Activated CD8-positive, alpha-beta T cell treated with anti-CD3 and anti-CD28 coated beads, Interleukin-2, amount 10 ng/mL, durations not matched to agents 7 days and 5 days (primary cell): ENCODE measurements around the gene YIF1B. TPM values are rescaled to one million over a fixed set of nuclear protein-coding genes. Genes with fewer than 3 reads are reported as not detected.
"Not testable (repeated sequence)": the region's sequence is repeated elsewhere in the genome, so short reads cannot be mapped to it uniquely, and the experiment has no call there.

Experiments
- ATAC-seq: fragments of 150-1000 bp; cut with Tn5 transposase; one replicate; pipeline ENCODE4 v1.10.0; 2021; ENCODE audit warnings: moderate library complexity
- CTCF ChIA-PET: fragments of 350-600 bp; sonication (Branson Sonifier 250); formaldehyde crosslinking; loops from one replicate; lab custom pipeline; 2021; ENCODE audit warnings: antibody characterized with exemption; lab: Charles Lee
- POLR2A ChIA-PET: fragments of 350-600 bp; sonication (Branson Sonifier 250); formaldehyde crosslinking; loops from one replicate; lab custom pipeline; 2021; ENCODE audit warnings: antibody characterized with exemption; lab: Charles Lee
- DNase-seq: peaks from one replicate; pipeline ENCODE4 v3.0.0-alpha.2; 2020
- H3K27ac Mint-ChIP-seq: one replicate; pipeline ENCODE4 v1.8.0; 2021; ENCODE audit warnings: mild to moderate bottlenecking, mixed read lengths
- H3K27me3 Mint-ChIP-seq: one replicate; pipeline ENCODE4 v1.8.0; 2021; ENCODE audit warnings: low read depth, mixed read lengths
- H3K36me3 Mint-ChIP-seq: one replicate; pipeline ENCODE4 v1.8.0; 2021; ENCODE audit warnings: low read depth, mixed read lengths
- H3K4me1 Mint-ChIP-seq: one replicate; pipeline ENCODE4 v1.8.0; 2021; ENCODE audit warnings: low read depth, mixed read lengths
- H3K4me3 Mint-ChIP-seq: one replicate; pipeline ENCODE4 v1.8.0; 2021; ENCODE audit warnings: mild to moderate bottlenecking, mixed read lengths
- H3K9me3 Mint-ChIP-seq: one replicate; pipeline ENCODE4 v1.8.0; 2022; ENCODE audit warnings: mixed read lengths; ENCODE audit not compliant: insufficient read depth
- total RNA-seq, 2 experiments: library from RNA; stranded (reverse); gene quantifications; one replicate each; pipeline ENCODE4 v1.2.3, GENCODE V29; 2021

Gene YIF1B
- total RNA-seq, 2 experiments from 2014 or later, result 66.6 to 72.3 TPM

DNA sequence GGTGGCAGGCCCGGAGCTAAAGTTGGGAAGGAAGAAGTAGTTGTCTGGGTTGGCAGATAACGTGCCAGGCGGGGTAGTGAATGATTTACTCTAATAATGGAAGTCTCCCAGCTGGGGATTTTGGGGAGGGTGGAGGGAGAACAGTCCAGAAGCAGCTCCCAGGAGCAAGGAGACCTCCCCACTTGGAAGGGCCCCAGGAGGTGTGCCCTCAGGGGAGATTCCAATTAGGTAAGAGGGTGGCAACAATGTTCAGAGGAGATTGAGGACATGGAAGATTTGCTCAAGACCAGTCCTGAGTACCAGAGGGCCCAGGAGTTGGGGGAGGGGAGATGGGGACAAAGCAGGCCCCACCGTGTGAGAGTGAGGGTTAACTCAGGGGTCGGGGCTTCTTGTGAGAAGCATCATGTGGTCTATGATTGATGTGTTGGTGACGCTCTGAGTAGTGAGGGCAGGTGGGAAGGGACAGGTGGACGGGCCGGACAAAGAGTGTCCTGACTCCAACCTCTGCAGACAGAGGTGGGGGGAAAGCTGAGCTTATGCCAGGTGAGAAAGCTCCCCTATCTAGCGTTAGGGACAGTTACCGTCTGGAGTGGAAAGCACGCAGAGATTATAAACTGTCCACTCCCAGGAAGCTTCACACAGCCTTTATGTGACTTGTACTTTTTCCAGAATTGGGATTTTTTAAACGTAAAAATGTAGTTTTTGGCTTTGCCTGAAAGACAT, 47.8 kb downstream of the YIF1B start:
- Mint-ChIP-seq H3K9me3 (no peaks in the 10 kb centered on the region), H3K36me3 (peaks cover 1% of the 10 kb centered on the region), H3K4me3 (no peak overlapping the region), H3K27me3 (no peaks in the 10 kb centered on the region), H3K4me1 (peaks cover 27% of the 10 kb centered on the region), H3K27ac (no peak overlapping the region)
- ChIA-PET CTCF (interaction anchor here (4.2 kb wide), 1 partner anchor 67 kb away, joined by 22 read pairs; the partner anchor contains the start of gene CATSPERG), POLR2A (interaction anchor here (0.6 to 1.5 kb wide), 2 partner anchors 13 to 64 kb away, joined by 3 read pairs; no protein-coding TSS in a partner anchor)
- ATAC-seq (no peak), DNase-seq (no peak)

DNA sequence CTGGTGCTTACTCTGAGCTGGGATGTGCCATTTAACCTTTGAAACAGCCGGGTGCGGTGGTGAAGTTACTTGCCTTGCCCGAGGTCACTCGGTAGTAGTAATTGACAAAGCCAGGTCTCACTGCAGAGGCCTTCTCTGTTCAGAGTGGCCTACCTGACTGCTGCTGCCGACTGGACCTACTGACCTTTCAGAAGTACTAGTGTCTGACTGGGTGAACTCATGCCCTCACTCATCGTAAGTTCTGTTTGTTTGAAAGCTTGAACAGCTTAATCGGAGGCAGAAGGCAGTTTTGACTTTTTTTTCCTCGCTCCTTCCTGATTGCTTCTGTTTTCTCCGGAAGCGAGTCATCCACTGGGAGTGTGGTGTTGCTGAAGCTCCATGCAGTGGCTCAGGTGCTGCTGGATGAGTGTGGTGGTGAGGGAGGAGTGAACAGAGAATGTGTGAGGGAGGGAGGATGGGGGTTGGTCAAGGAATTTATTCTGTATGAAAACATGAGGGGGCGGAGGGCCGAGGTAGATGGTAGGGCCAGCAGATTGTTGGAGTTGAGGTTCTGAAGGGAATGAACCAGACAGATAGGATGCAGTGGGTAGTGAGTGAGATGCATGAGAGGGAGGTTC, 48.7 kb downstream of the YIF1B start:
- CTCF ChIA-PET, result interaction anchor here (0.7 to 4.2 kb wide), 5 partner anchors 11 to 68 kb away, joined by 3 to 22 read pairs (median 5); partner anchors contain the start of genes CATSPERG, KCNK6 and PPP1R14A
- H3K9me3 Mint-ChIP-seq, result no peaks in the 10 kb centered on the region
- no peak overlapping the region for H3K4me3 Mint-ChIP-seq
- H3K36me3 Mint-ChIP-seq, result peaks cover 1% of the 10 kb centered on the region
- POLR2A ChIA-PET, result interaction anchor here (0.6 to 2.4 kb wide), 5 partner anchors 14 to 67 kb away, joined by 3 to 5 read pairs (median 3); no protein-coding TSS in a partner anchor
- no peak overlapping the region for H3K27ac Mint-ChIP-seq
- DNase-seq (no peak), ATAC-seq (no peak)
- no peaks in the 10 kb centered on the region for H3K27me3 Mint-ChIP-seq
- peaks cover 27% of the 10 kb centered on the region for H3K4me1 Mint-ChIP-seq

DNA sequence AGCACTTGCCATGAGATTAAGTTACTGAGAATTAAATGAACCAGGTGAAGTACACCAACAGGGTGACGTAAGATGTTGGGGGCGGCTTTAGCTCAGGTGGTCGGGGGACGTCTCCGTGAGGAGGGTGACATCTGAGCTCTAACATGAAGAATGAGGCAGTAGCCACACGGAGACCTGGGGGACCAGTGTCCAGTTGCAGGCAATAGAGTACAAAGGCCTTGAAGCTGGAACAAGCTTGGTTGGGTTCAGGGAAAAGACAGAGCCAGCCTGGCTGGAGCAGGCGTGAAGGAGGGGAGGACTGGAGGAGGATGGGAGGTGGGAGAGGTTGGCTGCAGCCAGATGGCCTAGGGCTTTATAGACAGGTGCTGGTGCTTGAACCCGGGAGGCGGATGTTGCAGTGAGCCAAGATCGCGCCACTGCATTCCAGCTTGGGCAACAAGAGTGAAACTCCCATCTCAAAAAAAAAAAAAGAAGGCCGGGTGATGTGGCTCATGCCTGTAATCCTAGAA, 49.8 kb downstream of the YIF1B start:
- ChIA-PET CTCF (interaction anchor here (1.0 to 4.2 kb wide), 8 partner anchors 20 to 364 kb away, joined by 3 to 22 read pairs (median 4); partner anchors contain the start of genes CATSPERG and PSMD8), POLR2A (interaction anchor here (0.5 to 2.4 kb wide), 9 partner anchors 10 to 132 kb away, joined by 3 to 6 read pairs (median 4); partner anchors contain the start of gene PSMD8)
- Mint-ChIP-seq H3K9me3 (no peaks in the 10 kb centered on the region), H3K4me3 (peak overlapping the region; percentile 77), H3K27me3 (no peaks in the 10 kb centered on the region), H3K36me3 (peaks cover 1% of the 10 kb centered on the region), H3K27ac (no peak overlapping the region), H3K4me1 (peaks cover 27% of the 10 kb centered on the region)
- ATAC-seq, result no peak
- no peak for DNase-seq

- Mint-ChIP-seq H3K27me3 (no peaks in the 10 kb centered on the region), H3K9me3 (no peaks in the 10 kb centered on the region), H3K36me3 (no peaks in the 10 kb centered on the region), H3K4me1 (peaks cover 26% of the 10 kb centered on the region), H3K4me3 (peak overlapping the region; percentile 77), H3K27ac (peak overlapping the region; percentile 80)
- ATAC-seq (peak; percentile 9), DNase-seq (peak; percentile 38)
- POLR2A ChIA-PET, result interaction anchor here (0.5 to 2.4 kb wide), 9 partner anchors 11 to 133 kb away, joined by 3 to 6 read pairs (median 4); partner anchors contain the start of gene PSMD8
- CTCF ChIA-PET, result interaction anchor here (0.9 to 4.2 kb wide), 9 partner anchors 11 to 363 kb away, joined by 3 to 22 read pairs (median 4); partner anchors contain the start of genes CATSPERG and PSMD8
Observed at GRCh38 chr19:38265213-38265861, 50.4 kb downstream of the YIF1B start.

DNA sequence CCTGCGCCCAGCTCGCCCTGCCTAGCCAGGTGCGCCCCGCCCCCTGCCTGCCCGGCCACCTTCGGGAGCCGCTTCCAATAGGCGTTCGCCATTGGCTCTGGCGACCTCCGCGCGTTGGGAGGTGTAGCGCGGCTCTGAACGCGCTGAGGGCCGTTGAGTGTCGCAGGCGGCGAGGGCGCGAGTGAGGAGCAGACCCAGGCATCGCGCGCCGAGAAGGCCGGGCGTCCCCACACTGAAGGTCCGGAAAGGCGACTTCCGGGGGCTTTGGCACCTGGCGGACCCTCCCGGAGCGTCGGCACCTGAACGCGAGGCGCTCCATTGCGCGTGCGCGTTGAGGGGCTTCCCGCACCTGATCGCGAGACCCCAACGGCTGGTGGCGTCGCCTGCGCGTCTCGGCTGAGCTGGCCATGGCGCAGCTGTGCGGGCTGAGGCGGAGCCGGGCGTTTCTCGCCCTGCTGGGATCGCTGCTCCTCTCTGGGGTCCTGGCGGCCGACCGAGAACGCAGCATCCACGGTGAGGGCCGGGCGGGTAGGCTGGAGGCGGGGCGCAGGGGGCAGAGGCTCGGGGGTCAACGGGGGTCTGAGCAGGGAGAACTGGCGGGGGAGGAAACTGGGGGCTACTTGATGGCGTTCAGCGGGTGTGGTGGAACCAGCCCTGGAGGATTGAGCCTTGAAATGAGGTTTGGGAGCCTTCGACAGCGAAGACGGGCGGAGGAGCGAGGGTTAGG, 51.1 kb downstream of the YIF1B start, which contains the start of gene SPINT2:
Gene SPINT2, plus strand, starts transcription at position 88 of the 727 bp plus-strand sequence. Its CDS starts 320 bp downstream, at position 408.
- DNase-seq (peak; percentile 59), ATAC-seq (peak; percentile 55)
- CTCF ChIA-PET, result interaction anchor here (0.8 to 4.2 kb wide), 9 partner anchors 11 to 362 kb away, joined by 3 to 22 read pairs (median 4); partner anchors contain the start of genes CATSPERG and PSMD8
- H3K4me1 Mint-ChIP-seq, result peaks cover 26% of the 10 kb centered on the region
- H3K4me3 Mint-ChIP-seq, result peak within 1 kb of the TSS; percentile 77
- POLR2A ChIA-PET, result interaction anchor here (0.8 to 1.5 kb wide), 6 partner anchors 16 to 109 kb away, joined by 3 to 6 read pairs (median 4); partner anchors contain the start of gene PSMD8
- no peaks in the 10 kb centered on the region for H3K27me3 Mint-ChIP-seq
- no peaks in the 10 kb centered on the region for H3K36me3 Mint-ChIP-seq
- peak within 1 kb of the TSS; percentile 86 for H3K27ac Mint-ChIP-seq
- no peaks in the 10 kb centered on the region for H3K9me3 Mint-ChIP-seq

DNA sequence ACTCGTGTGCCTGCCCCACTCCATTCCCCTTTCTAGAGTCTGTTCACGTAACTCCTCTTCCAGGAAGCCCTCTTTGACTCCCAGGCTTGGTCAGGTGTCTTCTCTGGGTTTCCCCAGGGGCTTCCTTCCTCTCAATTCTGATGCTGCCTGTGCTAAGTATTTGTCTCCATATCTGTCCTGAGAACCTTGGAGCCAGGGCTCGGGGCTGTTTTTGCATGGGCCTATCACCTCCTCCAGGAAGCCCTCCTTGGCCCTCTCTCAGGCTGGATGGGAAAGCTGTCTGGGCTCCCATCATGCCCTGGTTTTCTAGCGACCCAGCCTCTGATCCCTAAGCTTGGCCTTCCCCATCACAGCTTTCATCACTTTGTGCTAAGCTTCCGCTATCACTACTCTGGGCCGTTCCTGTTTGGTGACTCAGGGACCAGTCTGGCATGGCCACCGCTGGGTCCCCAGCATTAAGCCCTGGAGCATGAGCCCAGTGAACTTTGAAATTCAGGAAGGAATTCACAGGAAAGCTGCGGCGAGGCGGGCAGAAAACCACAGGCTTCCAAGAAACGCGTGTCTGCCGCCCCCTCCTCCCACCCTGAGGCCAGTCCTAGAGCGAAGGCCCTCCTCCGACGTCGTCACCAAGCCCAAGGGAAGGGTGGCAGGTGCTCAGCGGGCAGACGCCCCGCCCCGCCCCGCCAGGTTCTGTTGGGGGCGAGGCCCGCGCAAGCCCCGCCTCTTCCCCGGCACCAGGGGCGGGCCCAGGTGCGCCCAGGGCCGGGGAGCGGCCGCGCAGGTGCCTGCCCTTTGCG, 51.9 kb downstream of the YIF1B start:
- Mint-ChIP-seq H3K4me3 (peak overlapping the region; percentile 74), H3K27ac (peak overlapping the region; percentile 86), H3K36me3 (no peaks in the 10 kb centered on the region), H3K9me3 (no peaks in the 10 kb centered on the region), H3K4me1 (peaks cover 26% of the 10 kb centered on the region), H3K27me3 (no peaks in the 10 kb centered on the region)
- CTCF ChIA-PET, result interaction anchor here (0.8 to 4.2 kb wide), 4 partner anchors 19 to 362 kb away, joined by 3 to 22 read pairs (median 11); partner anchors contain the start of gene CATSPERG
- ATAC-seq (peak; percentile 87), DNase-seq (peak; percentile 74)
- POLR2A ChIA-PET, result interaction anchor here (0.8 to 1.2 kb wide), 4 partner anchors 9 to 97 kb away, joined by 3 to 6 read pairs (median 4); no protein-coding TSS in a partner anchor

DNA sequence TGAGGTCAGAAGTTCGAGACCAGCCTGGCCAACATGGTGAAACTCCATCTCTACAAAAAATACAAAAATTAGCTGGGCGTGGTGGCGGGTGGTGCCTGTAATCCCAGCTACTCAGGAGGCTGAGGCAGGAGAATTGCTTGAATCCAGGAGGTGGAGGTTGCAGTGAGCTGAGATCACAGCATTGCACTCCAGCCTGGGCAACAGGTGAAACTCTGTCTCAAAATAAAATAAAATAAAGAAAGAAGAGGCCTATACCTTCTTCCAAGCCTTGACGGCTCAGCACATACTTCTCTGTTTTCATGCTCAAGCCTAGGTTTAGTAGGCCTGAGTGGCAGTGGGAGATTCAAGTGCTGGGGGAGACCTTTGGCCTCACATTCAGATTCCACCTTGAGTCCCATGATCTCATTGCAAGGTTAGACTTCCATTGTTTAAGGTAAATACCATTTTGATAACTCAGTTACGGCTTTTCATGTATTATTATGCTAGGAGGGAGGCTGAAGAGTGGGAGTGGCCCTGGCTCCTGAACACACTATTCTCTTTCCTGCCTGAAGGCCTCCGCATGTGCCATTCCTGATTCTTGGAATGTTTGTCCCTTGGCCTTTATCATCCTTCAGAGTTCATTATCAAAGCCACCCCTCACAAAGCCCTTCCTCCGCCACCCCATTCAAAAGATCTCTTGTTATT, 53.0 kb downstream of the YIF1B start:
- H3K27ac Mint-ChIP-seq, result no peak overlapping the region
- H3K36me3 Mint-ChIP-seq, result no peaks in the 10 kb centered on the region
- CTCF ChIA-PET, result no interaction called here

DNA sequence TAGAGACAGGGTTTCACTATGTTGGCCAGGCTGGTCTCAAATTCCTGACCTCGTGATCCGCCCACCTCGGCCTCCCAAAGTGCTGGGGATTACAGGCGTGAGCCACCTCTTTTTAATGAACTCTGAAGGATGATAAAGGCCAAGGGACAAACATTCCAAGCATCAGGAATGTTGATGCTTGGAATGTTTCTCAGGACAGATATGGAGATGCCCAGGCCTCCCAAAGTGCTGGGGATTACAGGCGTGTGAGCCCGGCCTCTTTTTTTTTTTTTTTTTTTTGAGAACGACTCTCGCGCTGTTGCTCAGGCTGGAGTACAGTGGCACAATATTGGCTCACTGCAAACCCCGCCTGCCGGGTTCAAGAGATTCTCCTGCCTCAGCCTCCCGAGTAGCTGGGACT, 53.8 kb downstream of the YIF1B start:
- H3K36me3 Mint-ChIP-seq, H3K27me3 Mint-ChIP-seq, ATAC-seq, DNase-seq, H3K27ac Mint-ChIP-seq, POLR2A ChIA-PET, H3K9me3 Mint-ChIP-seq, H3K4me3 Mint-ChIP-seq, CTCF ChIA-PET: not testable (repeated sequence)
- peaks cover 27% of the 10 kb centered on the region for H3K4me1 Mint-ChIP-seq

More for the DNA sequence above, 53.0 kb downstream of the YIF1B start:
- H3K4me1 Mint-ChIP-seq, result peaks cover 26% of the 10 kb centered on the region
- no peak for DNase-seq
- no peak overlapping the region for H3K4me3 Mint-ChIP-seq
- POLR2A ChIA-PET, result no interaction called here
- no peak for ATAC-seq
- H3K27me3 Mint-ChIP-seq, result no peaks in the 10 kb centered on the region
- H3K9me3 Mint-ChIP-seq, result no peaks in the 10 kb centered on the region

DNA sequence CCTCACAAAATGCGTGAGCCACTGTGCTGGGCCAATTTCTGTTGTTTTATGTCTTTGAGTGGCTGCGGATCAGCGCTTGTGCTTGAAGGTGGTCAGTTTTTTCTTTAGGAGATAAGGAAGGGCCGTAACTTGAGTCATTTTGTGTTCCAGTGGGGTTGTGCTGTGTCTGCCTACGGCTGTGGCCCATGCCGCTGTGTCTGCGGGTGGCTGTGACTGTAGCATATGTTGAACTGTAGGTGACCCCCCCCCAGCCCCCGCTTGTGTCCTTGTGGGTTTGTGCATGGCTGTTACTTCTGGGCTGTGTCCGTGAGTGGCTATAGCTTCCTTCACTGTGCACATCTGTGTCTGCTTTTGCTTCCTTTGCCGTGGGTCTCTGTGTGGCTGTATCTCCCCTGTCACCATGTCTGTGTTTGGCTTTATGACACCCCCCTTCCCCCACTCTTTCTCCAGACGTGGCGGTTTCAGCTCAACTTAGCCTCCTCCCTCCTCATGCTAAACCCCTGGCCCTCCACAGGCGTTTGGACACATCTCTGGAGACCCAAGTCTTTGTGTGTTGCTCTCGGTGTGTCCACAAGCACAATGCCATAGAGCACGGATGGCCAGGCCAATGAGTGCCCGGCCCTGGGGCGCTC, 60.2 kb downstream of the YIF1B start:
- no peak overlapping the region for H3K27ac Mint-ChIP-seq
- H3K4me3 Mint-ChIP-seq, result no peak overlapping the region
- ATAC-seq (no peak), DNase-seq (no peak)
- no peaks in the 10 kb centered on the region for H3K36me3 Mint-ChIP-seq
- POLR2A ChIA-PET, result interaction anchor here (0.7 kb wide), 1 partner anchor 8 kb away, joined by 3 read pairs; no protein-coding TSS in a partner anchor
- peaks cover 18% of the 10 kb centered on the region for H3K27me3 Mint-ChIP-seq
- CTCF ChIA-PET, result interaction anchor here (0.7 to 2.0 kb wide), 10 partner anchors 10 to 357 kb away, joined by 3 to 6 read pairs (median 4); partner anchors contain the start of genes CATSPERG and KCNK6
- peaks cover 11% of the 10 kb centered on the region for H3K4me1 Mint-ChIP-seq
- no peaks in the 10 kb centered on the region for H3K9me3 Mint-ChIP-seq
